SW480 (cell line): Measurements from ENCODE around the gene ZBTB38.

ENCODE experiments used
- DNase-seq: peaks from one replicate; pipeline ENCODE4 v3.0.0-alpha.2; 2016; ENCODE audit warnings: low spot score

The ZBTB38 gene

DNA sequence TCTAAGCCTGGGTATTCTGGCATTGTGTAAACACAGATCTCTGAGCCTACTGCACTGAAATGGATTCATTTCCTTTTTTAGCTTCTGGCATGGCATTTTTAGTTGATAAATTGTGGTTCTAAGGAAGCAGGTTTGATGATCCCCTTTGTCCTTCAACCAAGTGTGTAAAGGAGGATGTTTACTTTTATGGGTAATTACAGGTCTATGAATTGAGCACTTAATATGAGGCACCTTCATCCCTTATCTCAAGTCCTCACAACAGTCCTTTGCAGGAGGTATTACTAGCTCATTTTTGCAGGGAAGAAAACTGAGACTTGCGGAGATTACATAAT is 30.8 kb upstream of the ZBTB38 start:
- no peak for DNase-seq

DNA sequence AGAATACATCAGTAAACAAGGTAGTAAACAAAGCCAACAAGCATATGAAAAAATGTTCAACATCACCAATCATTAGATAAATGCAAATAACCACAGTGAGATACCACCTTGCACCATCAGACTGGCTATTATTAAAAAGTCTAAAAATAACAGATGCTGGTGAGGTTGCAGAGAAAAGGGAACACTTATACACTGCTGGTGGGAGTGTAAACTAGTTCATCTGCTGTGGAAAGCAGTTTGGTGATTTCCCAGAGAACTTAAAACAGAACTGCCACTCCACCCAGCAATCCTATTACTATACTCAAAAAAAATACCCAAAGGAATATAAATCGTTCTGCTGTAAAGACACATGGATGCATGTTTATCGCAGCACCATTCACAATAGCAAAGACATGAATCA is 30.3 kb upstream of the ZBTB38 start:
- no peak for DNase-seq

DNA sequence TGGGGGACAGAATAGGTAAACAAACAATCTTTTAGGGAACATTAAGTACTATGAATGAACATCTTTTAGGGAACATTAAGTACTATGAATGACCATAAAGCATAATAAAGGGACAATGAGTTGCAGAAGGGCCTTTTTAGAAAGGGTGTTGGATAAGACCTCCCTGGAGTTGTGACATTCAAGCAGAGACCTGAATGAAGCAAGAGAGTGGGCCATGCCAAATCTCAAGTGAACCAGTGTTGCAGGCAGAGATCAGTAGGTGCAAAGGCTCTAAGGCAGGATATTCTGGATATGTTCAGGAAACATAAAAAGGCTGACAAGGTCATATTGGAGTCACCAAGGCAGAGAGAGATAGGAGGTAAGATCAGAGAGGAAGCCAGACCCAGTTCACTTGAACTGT is 29.4 kb upstream of the ZBTB38 start:
- no peak for DNase-seq

DNA sequence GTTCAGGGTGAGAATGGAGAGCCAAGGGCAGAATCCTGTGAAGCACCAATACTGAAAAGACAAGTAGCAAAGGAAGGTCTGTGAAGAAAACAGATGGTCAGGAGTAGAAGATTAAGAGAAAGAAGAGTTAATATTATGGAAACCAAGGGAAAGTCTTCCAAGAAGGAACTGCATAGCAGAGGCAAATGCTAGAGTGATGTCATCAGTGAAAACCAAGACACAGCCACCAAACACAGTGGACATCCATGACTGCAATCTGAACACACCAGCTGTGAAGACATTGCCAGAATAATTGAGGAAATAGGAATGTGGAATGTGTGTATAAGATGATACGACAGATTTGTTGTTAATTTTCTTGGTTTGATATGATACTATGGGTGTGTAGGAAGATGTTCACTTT is 26.8 kb upstream of the ZBTB38 start:
- DNase-seq: no peak

DNA sequence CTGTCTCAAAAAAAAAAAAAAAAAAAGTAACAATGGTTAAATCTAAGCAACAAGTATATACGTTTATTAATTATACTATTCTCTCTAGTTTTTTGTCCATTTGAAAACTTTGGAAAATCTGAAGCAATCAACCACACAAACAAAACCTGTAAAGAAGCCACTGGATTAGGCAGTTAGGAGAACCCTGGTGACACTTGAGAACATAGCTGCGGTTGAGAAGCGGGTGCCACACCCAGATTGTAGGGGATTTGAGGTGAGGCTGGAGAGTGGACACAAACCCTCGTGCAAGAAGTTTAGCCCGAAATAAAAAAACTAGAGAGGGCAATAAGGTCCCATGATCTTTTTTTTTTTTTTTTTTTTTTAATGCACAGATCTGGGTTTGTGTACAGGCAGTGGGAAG is 25.9 kb upstream of the ZBTB38 start:
- DNase-seq: no peak

DNA sequence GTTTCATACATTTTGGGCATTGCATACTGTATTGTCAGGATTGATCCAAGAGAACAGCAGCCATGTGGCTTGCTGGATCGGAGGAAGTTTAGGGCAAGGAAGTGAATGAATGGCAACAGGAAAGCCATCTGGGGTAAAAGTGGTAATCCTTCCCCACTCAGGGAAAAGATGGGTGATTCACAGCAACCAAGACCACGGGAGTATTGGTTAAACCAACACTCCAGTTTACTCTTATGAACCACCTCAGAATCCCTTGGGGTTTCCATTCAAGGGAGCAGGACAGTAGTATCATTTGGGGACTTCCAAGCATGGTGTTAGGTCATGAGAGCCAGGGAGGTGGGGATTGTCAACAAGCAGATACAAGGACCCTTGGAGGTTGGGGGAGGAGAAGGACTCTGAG is 25.2 kb upstream of the ZBTB38 start:
- no peak for DNase-seq

DNA sequence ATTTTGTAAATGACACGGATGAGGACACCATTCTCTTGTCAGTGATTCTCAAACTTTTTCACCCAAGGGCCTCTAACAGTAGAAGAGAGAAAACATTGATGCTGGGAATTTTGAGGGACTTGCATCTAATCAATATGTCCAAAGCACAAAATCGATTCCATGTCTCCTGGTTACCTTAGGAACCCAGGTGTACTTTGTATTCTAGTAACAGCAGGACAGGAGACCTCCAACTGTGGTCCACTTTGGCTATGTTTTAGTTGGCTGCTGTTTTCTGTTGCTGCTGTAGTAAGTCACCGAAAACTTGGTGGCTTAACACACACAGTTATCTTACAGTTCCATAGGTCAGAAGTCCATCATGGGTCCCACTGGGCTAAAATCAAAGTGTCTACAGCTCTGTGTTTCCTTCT is 24.4 kb upstream of the ZBTB38 start:
- DNase-seq: no peak

DNA sequence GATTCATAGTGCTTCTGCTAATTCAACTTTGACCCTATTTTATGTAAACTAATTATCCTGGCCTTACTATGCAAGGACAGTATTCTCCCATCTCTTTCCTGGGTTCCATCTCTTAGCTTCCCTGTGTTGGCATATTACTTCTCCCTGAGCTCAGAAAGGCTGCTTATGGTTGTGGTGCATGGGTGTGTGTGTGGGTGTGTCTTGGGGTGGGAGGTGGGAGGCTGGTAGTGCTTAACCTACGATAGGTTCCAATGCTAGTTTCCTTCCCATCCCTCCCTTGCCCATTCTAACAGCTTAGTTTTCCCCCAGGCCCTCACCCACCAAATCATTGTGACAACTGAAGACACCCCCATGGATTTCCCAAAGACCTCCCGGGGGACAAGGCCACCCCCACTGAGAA is 22.8 kb upstream of the ZBTB38 start:
- DNase-seq: no peak

DNA sequence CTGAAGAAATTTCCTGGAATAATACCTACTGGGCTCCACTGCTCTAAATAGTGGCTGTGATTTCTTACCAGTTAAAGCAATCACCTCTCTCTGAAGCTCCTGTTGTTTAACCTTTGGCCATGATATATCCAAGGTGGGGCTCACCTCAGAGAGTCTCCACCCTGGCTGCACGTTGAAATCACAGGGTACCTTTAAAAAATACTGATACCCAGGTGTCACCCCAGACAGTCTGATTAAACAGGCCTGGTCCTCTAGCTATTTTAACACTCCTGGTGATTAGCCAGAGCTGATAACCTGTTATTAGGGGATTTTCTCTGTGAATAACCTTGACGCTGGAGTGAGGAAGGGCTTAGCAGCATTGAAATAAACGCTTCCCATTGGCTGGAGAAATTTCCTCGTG is 22.3 kb upstream of the ZBTB38 start:
- no peak for DNase-seq

DNA sequence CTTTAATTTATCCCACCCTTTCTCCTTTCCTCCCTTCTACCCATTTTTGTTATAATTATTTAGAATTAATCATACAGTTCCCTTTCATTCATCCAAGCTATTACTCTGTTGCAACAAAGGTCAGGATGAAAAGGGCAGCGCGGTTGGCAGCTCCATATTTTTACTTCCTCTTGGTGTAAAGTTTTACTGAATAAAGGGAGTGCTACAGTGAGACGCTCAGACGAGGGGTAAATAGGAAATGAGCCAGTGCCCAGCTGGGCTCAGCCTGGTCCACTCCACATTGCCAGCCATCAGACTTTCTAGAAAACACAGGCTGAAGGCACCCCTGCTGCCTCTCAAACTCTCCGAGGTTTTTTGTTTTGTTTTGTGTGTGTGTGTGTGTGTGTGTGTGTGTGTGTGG is 21.9 kb upstream of the ZBTB38 start:
- DNase-seq: no peak

DNA sequence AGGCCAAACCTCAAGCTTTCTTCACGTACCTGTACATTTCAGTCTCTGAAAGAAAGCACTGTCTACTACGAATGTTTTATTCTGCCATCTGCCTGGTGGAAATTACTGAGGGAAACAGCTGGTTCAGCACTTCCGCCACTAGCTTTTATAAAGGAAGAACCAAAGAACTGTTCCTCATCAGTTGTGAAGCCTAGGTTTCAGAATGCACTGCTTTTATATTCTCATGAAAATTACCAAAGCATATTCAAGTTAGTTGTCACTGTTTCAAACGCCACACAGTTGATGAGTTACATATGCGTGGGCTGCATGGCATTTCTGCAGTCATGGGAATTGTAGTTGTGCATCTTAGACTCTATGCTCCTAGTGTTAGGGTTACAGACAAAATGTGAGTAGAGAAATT is 21.5 kb upstream of the ZBTB38 start:
- no peak for DNase-seq

DNA sequence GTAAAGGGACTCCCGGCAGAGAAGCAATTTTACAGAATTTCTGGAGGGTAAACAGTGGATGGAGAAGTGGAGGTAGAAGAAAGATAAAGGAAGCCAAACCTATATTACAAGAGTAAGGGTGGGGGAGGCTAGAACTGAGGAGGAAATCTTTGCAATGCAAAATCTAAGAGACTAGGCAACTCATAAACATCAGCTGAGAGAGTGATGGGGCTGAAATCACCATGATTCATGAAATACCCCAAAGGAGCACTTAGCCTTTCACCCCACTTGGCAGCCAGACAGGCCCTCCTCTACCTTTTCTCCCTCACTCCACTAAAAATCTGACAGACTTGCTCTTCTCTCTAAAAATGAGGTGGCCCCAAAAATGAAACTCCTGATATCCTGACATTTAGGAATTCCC is 19.5 kb upstream of the ZBTB38 start:
- DNase-seq: no peak

DNA sequence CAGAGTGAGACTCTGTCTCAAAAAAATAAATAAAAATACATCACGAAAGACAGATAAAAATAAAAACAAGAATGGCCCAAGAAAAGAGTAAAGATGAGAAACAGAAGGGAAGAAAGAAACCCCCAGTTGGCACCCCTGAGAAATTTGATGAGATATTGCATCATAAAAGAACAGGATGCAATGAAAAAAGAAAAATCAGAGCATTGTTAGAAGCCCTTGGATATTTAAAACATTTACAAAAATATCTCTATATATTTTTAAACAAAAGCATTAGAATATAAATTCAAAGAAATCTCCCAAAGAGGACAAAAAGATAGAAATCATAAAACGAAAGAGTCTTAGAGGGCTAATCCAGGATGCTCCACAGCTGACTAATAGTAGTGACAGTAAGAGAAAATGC is 18.6 kb upstream of the ZBTB38 start:
- no peak for DNase-seq

DNA sequence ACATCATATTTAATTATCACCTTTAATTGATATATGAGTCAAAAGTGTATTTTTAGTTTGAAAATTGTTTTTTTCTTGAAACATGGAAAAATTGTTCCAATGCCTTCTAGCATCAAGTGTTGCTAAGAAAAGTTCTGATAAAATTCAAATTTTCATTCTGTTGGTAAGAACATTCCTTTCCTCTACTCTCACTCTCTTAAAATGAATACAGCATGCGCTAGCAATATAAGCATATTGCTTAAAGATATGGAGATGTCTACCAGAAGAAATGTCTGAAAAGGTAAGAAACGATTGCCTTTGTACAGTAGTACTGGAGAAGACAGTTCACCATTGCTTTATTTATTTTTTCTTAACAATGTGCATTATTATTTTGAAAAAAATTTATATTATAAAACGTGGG is 17.6 kb upstream of the ZBTB38 start:
- DNase-seq: no peak

DNA sequence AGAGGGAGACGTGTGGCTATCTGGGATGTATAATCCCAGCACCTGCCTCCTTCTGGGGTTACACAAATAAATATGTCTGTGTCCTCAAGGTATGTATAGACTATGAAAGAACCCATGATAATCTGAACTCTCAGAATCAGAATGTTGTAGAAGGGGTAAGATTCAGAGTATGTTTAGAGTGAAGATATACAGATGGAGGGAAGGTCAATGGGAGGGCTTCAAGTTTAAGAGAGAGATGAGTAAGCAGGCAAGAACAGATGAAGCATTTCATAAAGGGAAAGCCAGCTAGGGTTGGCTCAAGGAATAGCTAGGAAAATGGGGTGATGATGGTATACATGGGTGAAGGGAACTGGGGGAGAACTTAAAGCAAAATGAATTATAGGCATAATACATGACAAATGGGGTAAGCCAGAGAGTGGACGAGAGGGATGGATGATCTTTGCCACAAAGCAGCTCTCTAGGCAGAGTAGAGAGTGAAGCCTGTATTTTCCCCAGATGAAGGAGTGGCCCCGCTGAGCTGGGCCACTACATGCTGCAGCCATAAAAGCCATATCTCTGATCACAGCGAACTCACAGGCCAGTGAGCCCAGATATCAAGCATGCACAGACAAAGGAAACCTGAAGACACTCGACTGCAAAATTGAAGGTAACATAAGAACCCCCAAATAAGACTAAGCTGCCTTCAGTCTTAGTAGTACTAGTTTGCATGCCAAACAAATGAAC is 15.9 kb upstream of the ZBTB38 start:
- DNase-seq: no peak

DNA sequence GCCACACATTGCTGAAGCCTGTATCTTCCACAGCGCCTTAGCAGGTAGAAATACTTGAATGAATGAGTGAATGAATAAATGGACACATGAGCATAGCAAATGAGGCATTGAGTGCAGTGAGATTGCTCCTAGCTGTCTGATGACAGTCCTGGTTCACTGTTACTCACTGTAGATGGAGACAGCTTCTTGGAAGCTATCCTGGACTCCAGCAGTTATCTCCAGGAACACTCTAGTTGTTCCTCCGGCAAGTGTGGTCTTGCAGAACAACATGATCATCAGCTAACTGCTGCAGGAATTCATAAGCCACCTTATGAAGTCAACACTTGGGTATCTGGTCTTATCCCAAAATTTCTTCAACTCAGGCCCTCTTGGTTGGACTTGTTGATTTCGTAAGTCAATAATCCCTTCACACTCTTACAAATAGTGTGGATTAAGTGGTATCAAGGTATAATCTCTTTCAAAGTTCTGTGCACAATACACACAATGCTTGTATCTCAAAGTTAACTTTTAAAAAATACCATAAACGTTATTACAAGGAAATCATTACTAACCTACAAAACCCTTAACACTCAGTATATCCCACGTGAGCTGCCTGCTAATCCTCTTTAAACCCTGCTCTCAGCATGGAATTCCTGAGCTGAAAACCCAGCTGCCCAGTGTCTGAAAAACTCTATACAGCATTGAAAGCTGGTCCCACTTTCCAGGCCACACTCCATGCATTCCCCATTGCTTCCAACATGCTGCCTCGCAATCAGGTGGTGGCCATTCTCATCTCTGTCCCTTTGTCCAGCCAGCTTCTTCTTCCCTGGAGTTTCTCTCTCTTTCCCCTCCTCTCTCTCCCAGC is 14.4 kb upstream of the ZBTB38 start:
- DNase-seq: no peak

DNA sequence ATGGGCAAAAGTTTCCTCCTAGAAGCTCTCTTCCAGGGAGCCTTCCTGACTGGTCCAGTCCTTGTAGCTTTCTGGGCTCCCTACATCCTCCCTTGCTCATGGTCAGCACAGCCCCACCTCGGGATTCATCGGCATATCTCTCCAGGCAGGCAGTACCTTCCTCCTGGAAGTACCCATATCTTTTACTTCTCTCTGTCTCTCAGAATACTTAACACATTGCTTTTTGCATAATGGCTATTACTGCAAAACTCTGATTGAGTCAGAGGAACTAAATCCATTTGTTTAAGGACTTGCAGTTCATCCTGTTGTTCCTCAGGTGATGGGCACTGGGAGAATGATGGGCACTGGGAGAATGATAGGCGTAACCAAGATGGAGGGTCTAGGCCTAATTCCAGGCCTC is 13.8 kb upstream of the ZBTB38 start:
- DNase-seq: no peak

DNA sequence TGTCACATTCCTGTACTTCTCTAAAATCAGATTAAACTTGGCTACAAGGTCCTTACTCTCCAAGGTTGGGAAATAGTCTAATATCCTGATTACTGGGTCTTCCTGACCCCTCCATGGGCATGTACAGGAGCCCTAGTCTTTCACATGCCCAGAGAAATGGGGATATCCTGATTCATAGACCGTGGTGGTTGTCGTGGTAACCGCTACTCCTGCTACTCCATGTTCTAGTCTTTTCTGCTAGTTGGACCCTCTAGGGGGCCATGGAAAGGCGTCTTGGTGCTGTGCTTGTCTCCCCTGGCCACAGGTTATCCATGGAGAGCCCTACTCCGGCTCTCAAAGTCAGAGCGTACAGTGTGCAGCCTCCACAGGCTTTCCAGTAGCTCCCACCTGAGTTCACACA is 13.1 kb upstream of the ZBTB38 start:
- no peak for DNase-seq

DNA sequence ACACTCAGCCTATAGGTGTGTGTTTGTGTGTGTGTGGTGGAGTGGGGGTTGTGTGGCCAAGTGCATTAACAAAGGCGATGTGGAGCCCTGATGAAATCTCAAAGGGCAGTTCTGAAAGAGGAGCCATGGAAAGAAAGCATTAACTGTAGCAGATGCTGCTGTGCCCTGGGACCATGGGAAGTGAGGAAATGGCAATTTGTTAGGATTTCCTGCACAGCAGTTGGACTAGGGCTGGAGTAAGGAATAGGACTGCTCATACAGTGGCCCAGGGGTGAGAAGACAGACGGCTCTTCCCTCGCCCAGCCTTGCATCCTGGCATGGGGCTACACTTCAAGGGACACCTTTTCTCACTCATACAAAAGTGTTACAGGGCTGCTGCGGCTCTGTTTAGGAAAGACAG is 12.3 kb upstream of the ZBTB38 start:
- no peak for DNase-seq

DNA sequence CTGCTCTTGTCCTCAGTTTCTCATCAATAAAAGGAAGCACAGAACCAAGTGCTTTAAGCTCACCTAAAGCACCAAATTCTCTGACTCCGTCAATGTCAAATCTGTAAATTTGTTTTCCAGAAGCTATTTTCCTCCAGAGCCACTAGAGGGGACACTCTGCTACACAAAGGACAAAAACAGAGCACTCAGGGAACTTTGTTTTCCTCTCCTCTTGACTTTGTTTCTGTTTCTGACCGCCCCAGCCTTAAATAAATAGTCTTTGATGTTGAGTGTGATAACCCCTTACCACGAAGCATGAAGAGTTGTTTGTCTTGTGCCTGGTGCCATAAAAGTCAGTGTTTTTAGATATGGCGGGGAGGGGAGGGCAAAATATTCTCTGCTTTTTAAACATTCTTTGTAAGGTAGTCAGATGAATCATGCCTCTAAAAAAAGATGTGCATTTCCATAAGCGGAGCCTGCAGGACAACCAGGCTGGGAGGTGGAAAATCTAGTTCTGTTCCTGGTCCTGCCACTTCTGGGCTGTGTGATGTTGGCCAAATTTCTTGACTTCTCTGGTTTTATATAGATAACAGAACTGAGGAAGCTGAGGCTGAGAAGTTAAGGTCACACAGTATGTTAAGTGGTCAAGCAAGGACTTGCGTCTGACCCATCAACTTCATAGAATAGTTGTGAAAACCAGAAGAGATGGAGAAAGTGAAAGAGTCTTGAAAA is 7.3 kb upstream of the ZBTB38 start:
- peak; percentile 93 for DNase-seq

DNA sequence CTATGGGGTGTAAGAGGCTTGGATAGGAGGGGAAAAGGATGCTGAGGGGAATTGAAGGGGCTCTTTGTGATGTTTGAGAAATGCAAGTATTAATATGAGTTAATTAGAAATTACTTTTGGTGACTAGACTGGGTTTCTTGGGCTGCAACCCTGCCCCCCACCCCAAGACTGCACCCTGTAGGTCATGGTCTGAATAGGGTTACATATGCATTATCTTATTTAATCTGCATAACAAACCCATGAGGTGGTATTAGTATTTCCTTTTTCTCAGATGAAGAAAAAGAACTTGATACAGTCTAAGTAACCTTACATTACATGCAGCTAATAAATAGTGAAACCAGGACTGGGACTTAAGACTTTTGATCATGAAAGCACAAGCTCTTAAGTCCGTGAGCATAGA is 5.6 kb upstream of the ZBTB38 start:
- DNase-seq: no peak

DNA sequence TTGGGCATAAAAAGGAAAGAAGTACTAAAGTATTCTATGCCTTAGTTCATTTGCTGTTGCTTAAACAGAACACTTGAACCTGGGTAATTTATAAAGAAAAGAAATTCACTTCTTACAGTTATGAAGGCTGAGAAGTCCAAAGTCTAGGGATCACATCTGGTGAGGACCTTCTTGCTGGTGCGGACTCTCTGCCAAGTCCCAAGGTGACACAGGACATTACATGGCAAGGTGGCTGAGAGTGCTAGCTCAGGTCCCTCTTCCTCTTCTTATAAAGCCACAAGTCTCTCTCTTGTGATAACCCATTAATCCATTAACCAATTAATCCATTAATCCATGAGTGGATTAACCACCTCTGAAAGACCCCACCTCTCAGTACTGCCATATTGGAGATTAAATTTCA is 3.1 kb upstream of the ZBTB38 start:
- DNase-seq: no peak

DNA sequence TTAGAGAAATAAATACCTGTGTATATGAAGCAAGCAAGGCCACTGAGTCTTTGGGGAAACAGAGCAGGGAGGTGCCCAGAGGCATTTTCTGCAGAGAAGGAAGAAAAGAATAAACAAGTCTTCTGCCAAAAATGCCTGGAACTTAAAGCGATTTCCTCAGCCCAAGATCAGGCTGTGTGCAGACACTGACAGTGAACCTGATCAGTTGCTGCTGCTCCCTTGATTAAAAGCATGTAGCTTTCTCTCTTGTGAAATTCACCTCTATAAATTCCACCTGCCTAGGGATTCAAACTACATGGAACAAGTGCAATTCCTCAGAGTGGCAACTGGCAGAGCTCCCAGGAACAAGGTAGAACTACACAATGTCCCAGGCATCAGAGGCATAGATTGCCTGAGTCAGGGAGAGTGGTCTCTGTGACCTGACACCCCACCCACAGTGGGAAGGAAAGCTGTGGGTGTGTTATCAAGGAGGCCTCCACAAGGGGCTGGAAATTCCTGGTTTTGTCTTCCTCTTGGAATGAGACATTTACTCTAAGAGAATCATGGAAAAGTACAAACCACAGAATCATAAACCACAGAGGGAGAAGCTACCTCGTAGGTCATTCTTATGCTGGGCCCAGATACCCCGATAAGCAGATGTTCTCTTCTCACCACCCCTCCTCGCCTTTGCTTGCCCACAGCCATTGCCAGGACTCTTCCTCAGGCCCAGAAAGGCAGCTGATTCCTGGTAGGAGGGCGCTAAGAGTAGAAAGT is 1.8 kb upstream of the ZBTB38 start:
- DNase-seq: peak; percentile 95
